Ascending aorta (tissue), 2 donors: ENCODE measurements around the gene GABRG3. TPM values are rescaled to one million over a fixed set of nuclear protein-coding genes. Genes with fewer than 3 reads are reported as not detected.

Source experiments
- DNase-seq, 2 donors: peaks; one replicate each; pipeline ENCODE4 v3.0.0-alpha.2; 2019; ENCODE audit warnings: low spot score in 2 of 2
- H3K27ac ChIP-seq, 2 donors: fragments of 200-600 bp; sonication (generic); one replicate each; pipeline ENCODE4 v1.5.1; 2016 to 2017; ENCODE audit warnings: mild to moderate bottlenecking in 1 of 2
- H3K27me3 ChIP-seq: fragments of 200-600 bp; sonication (generic); one replicate; pipeline ENCODE4 v1.5.1; 2017
- H3K36me3 ChIP-seq, 2 donors: fragments of 200-600 bp; sonication (generic); one replicate each; pipeline ENCODE4 v1.5.1; 2016
- H3K4me1 ChIP-seq, 2 donors: fragments of 200-600 bp; sonication (generic); one replicate each; pipeline ENCODE4 v1.5.1; 2016 to 2017; ENCODE audit warnings: mild to moderate bottlenecking in 1 of 2
- H3K4me3 ChIP-seq, 2 donors: fragments of 200-600 bp; sonication (generic); one replicate each; pipeline ENCODE4 v1.5.1; 2016 to 2017; ENCODE audit warnings: mild to moderate bottlenecking in 1 of 2
- H3K9me3 ChIP-seq, 2 donors: fragments of 200-600 bp; sonication (generic); one replicate each; pipeline ENCODE4 v1.5.1; 2016
- CTCF ChIP-seq, 3 experiments: fragments of 200-600 bp in 2 of 3; fragments of 450-650 bp in 1 of 3; sonication (generic) in 2 of 3; IDR thresholded peaks; one replicate each; pipeline ENCODE4 v1.5.1; 2016 to 2019; ENCODE audit warnings: antibody characterized with exemption in 3 of 3, mild to moderate bottlenecking in 1 of 3, moderate library complexity in 1 of 3
- intact Hi-C: fragments of 100-400 bp; cut with DNase I; formaldehyde crosslinking; loops from one replicate; pipeline ENCODE4 v1.15.1; 2023
- total RNA-seq: library from RNA; depleted of rRNA; stranded (reverse); fragments of >200 nt; gene quantifications from one replicate; pipeline ENCODE4 v1.1.0, GENCODE V29; 2016

GABRG3 gene
- total RNA-seq, 1 donor from 2014 or later = not detected

- no peaks in the 10 kb centered on the region for H3K36me3 ChIP-seq
- H3K27me3 ChIP-seq = no peaks in the 10 kb centered on the region
- DNase-seq = no peak
- no peak overlapping the region for H3K27ac ChIP-seq
- intact Hi-C loops = no loop called here
- no peaks in the 10 kb centered on the region for H3K4me1 ChIP-seq
- TF ChIP-seq CTCF (IDR thresholded peaks at IDR 0.05) = no peak
- no peak overlapping the region for H3K4me3 ChIP-seq
- H3K9me3 ChIP-seq = no peaks in the 10 kb centered on the region
Observed at GRCh38 chr15:27256446-27256845, 285.5 kb downstream of the GABRG3 start.

GRCh38 chr15:27258287-27258686, 287.3 kb downstream of the GABRG3 start:
- no peaks in the 10 kb centered on the region for H3K36me3 ChIP-seq
- no peak for DNase-seq
- H3K27me3 ChIP-seq = no peaks in the 10 kb centered on the region
- intact Hi-C loops = no loop called here
- no peaks in the 10 kb centered on the region for H3K9me3 ChIP-seq
- no peak overlapping the region for H3K4me3 ChIP-seq
- TF ChIP-seq CTCF (IDR thresholded peaks at IDR 0.05) = no peak
- no peak overlapping the region for H3K27ac ChIP-seq
- no peaks in the 10 kb centered on the region for H3K4me1 ChIP-seq

- TF ChIP-seq CTCF (IDR thresholded peaks at IDR 0.05) = no peak
- Histone ChIP-seq H3K4me1 (no peaks in the 10 kb centered on the region), H3K9me3 (no peaks in the 10 kb centered on the region), H3K27ac (no peak overlapping the region), H3K36me3 (no peaks in the 10 kb centered on the region), H3K4me3 (no peak overlapping the region), H3K27me3 (no peaks in the 10 kb centered on the region)
- no peak for DNase-seq
- intact Hi-C loops = no loop called here
Observed at GRCh38 chr15:27260523-27260922, 289.5 kb downstream of the GABRG3 start.

- intact Hi-C loops = no loop called here
- Histone ChIP-seq H3K27me3 (no peaks in the 10 kb centered on the region), H3K4me1 (no peaks in the 10 kb centered on the region), H3K9me3 (peaks cover 0 to 6% of the 10 kb centered on the region in 2 donors), H3K4me3 (no peak overlapping the region), H3K27ac (no peak overlapping the region), H3K36me3 (no peaks in the 10 kb centered on the region)
- no peak for TF ChIP-seq CTCF (IDR thresholded peaks at IDR 0.05)
- no peak for DNase-seq
Observed at GRCh38 chr15:27268923-27269322, 297.9 kb downstream of the GABRG3 start.

GRCh38 chr15:27271258-27271657, 300.3 kb downstream of the GABRG3 start:
- Histone ChIP-seq H3K27ac (no peak overlapping the region), H3K4me3 (no peak overlapping the region), H3K27me3 (no peaks in the 10 kb centered on the region), H3K9me3 (peaks cover 0 to 6% of the 10 kb centered on the region in 2 donors), H3K4me1 (no peaks in the 10 kb centered on the region), H3K36me3 (no peaks in the 10 kb centered on the region)
- no peak for TF ChIP-seq CTCF (IDR thresholded peaks at IDR 0.05)
- intact Hi-C loops = no loop called here
- no peak for DNase-seq

GRCh38 chr15:27272427-27272826, 301.4 kb downstream of the GABRG3 start:
- Histone ChIP-seq H3K27ac (no peak overlapping the region), H3K27me3 (no peaks in the 10 kb centered on the region), H3K9me3 (peaks cover 0 to 2% of the 10 kb centered on the region in 2 donors), H3K4me1 (no peaks in the 10 kb centered on the region), H3K36me3 (no peaks in the 10 kb centered on the region), H3K4me3 (no peak overlapping the region)
- no peak for DNase-seq
- intact Hi-C loops = no loop called here
- TF ChIP-seq CTCF (IDR thresholded peaks at IDR 0.05) = no peak
